ENCODE data around the gene WDR59. TPM values are rescaled to one million over a fixed set of nuclear protein-coding genes. Genes with fewer than 3 reads are reported as not detected.

The WDR59 gene
- total RNA-seq, 2 donors from 2014 or later = 105 to 110 TPM

- Mint-ChIP-seq H3K27me3 (ENCODE audit: insufficient read depth) (no peaks in the 10 kb centered on the region), H3K36me3 (ENCODE audit: low read depth) (peaks cover 56% of the 10 kb centered on the region), H3K4me3 (no peak overlapping the region), H3K9me3 (peaks cover 5% of the 10 kb centered on the region), H3K4me1 (no peaks in the 10 kb centered on the region), H3K27ac (no peak overlapping the region)
- peaks cover 4% of the 10 kb centered on the region for H3K9me3 ChIP-seq (ENCODE audit: control insufficient read depth, low read length)
- no peak for TF ChIP-seq CTCF (conservative IDR thresholded peaks at IDR 0.05)
- H3K4me3 ChIP-seq (ENCODE audit: low read length) = no peak overlapping the region
- peaks cover 69% of the 10 kb centered on the region for H3K36me3 ChIP-seq (ENCODE audit: control insufficient read depth, insufficient read depth, low read length)
- DNase-seq = no peak
- H3K9ac ChIP-seq (ENCODE audit: extremely low read depth, low read length, poor library complexity, severe bottlenecking) = no peak overlapping the region
- no peaks in the 10 kb centered on the region for H3K27me3 ChIP-seq (ENCODE audit: control insufficient read depth, insufficient read depth, low read length, poor library complexity, severe bottlenecking)
- H3K27ac ChIP-seq (ENCODE audit: low read depth, low read length) = no peak overlapping the region
- no peaks in the 10 kb centered on the region for H3K4me1 ChIP-seq (ENCODE audit: control insufficient read depth, insufficient read depth, low read length)
- WGBS, 2 experiments (ENCODE audit: insufficient coverage in 1 of 2, insufficient read length in 1 of 2) = 95 to 98% methylated on average over 4 of the region's 4 CpGs
Measured at GRCh38 chr16:74901606-74902005, 83.3 kb downstream of the WDR59 start.

GRCh38 chr16:74899816-74900215 lies 85.1 kb downstream of the WDR59 start:
- H3K4me1 ChIP-seq (ENCODE audit: control insufficient read depth, insufficient read depth, low read length) = no peaks in the 10 kb centered on the region
- H3K9ac ChIP-seq (ENCODE audit: extremely low read depth, low read length, poor library complexity, severe bottlenecking) = no peak overlapping the region
- peaks cover 65% of the 10 kb centered on the region for H3K36me3 ChIP-seq (ENCODE audit: control insufficient read depth, insufficient read depth, low read length)
- Mint-ChIP-seq H3K4me3 (no peak overlapping the region), H3K36me3 (ENCODE audit: low read depth) (peaks cover 53% of the 10 kb centered on the region), H3K4me1 (no peaks in the 10 kb centered on the region), H3K27me3 (ENCODE audit: insufficient read depth) (no peaks in the 10 kb centered on the region), H3K27ac (no peak overlapping the region), H3K9me3 (no peaks in the 10 kb centered on the region)
- H3K27ac ChIP-seq (ENCODE audit: low read depth, low read length) = no peak overlapping the region
- DNase-seq = no peak
- no peaks in the 10 kb centered on the region for H3K27me3 ChIP-seq (ENCODE audit: control insufficient read depth, insufficient read depth, low read length, poor library complexity, severe bottlenecking)
- no peaks in the 10 kb centered on the region for H3K9me3 ChIP-seq (ENCODE audit: control insufficient read depth, low read length)
- no peak overlapping the region for H3K4me3 ChIP-seq (ENCODE audit: low read length)
- WGBS, 2 experiments (ENCODE audit: insufficient coverage in 1 of 2, insufficient read length in 1 of 2) = 94% methylated on average over 4 of the region's 4 CpGs; no CpG with 5 or more reads in 1 of the 2 experiments
- no peak for TF ChIP-seq CTCF (conservative IDR thresholded peaks at IDR 0.05)

GRCh38 chr16:74898659-74899058 lies 86.3 kb downstream of the WDR59 start:
- no peak for TF ChIP-seq CTCF (conservative IDR thresholded peaks at IDR 0.05)
- H3K4me3 ChIP-seq (ENCODE audit: low read length) = no peak overlapping the region
- Mint-ChIP-seq H3K9me3 (no peaks in the 10 kb centered on the region), H3K4me3 (no peak overlapping the region), H3K4me1 (no peaks in the 10 kb centered on the region), H3K36me3 (ENCODE audit: low read depth) (peaks cover 49% of the 10 kb centered on the region), H3K27ac (no peak overlapping the region), H3K27me3 (ENCODE audit: insufficient read depth) (no peaks in the 10 kb centered on the region)
- no peak for DNase-seq
- no peaks in the 10 kb centered on the region for H3K27me3 ChIP-seq (ENCODE audit: control insufficient read depth, insufficient read depth, low read length, poor library complexity, severe bottlenecking)
- H3K27ac ChIP-seq (ENCODE audit: low read depth, low read length) = no peak overlapping the region
- no peak overlapping the region for H3K9ac ChIP-seq (ENCODE audit: extremely low read depth, low read length, poor library complexity, severe bottlenecking)
- WGBS, 2 experiments (ENCODE audit: insufficient coverage in 1 of 2, insufficient read length in 1 of 2) = 84 to 92% methylated on average over 4 to 8 of the region's 8 CpGs
- H3K36me3 ChIP-seq (ENCODE audit: control insufficient read depth, insufficient read depth, low read length) = peaks cover 64% of the 10 kb centered on the region
- H3K9me3 ChIP-seq (ENCODE audit: control insufficient read depth, low read length) = no peaks in the 10 kb centered on the region
- H3K4me1 ChIP-seq (ENCODE audit: control insufficient read depth, insufficient read depth, low read length) = no peaks in the 10 kb centered on the region
